Karpas-422 (cell line): Measurements from ENCODE around the gene CHST15. TPM values are rescaled to one million over a fixed set of nuclear protein-coding genes. Genes with fewer than 3 reads are reported as not detected.
A peak's percentile ranks its signal among the peaks of the same experiment; 100 is the strongest.
"Not testable (repeated sequence)": the region's sequence is repeated elsewhere in the genome, so short reads cannot be mapped to it uniquely, and the experiment has no call there.

Experiments used
- DNase-seq: peaks from one replicate; pipeline ENCODE4 v3.0.0-alpha.2; 2015
- H2AFZ ChIP-seq: fragments of 200-600 bp; sonication (generic); 2 replicates; pipeline ENCODE4 v1.6.1; 2014; ENCODE audit warnings: antibody characterized with exemption, low read length, mixed read lengths
- H3K27ac ChIP-seq: fragments of 200-600 bp; sonication (generic); 2 replicates; pipeline ENCODE4 v1.5.1; 2014; ENCODE audit warnings: mild to moderate bottlenecking, low read length, moderate library complexity
- H3K27me3 ChIP-seq: fragments of 200-600 bp; sonication (generic); 2 replicates; pipeline ENCODE4 v1.6.1; 2014; ENCODE audit warnings: low read length, mixed read lengths
- H3K36me3 ChIP-seq: fragments of 200-600 bp; sonication (generic); 2 replicates; pipeline ENCODE4 v1.6.1; 2014; ENCODE audit warnings: low read length, mixed read lengths; ENCODE audit not compliant: insufficient read depth
- H3K4me1 ChIP-seq: fragments of 200-600 bp; sonication (generic); 2 replicates; pipeline ENCODE4 v1.6.1; 2014; ENCODE audit warnings: mild to moderate bottlenecking, low read length, mixed read lengths
- H3K4me2 ChIP-seq: fragments of 200-600 bp; sonication (generic); 2 replicates; pipeline ENCODE4 v1.6.1; 2014; ENCODE audit warnings: low read length, low read depth, mild to moderate bottlenecking; ENCODE audit not compliant: poor library complexity, severe bottlenecking
- H3K4me3 ChIP-seq: fragments of 200-600 bp; sonication (generic); 2 replicates; pipeline ENCODE4 v1.5.1; 2014; ENCODE audit warnings: mild to moderate bottlenecking, antibody characterized with exemption, low read length, mixed read lengths
- H3K79me2 ChIP-seq: fragments of 200-600 bp; sonication (generic); 2 replicates; pipeline ENCODE4 v1.6.1; 2014; ENCODE audit warnings: mild to moderate bottlenecking, low read length, mixed read lengths
- H3K9ac ChIP-seq: fragments of 200-600 bp; sonication (generic); 2 replicates; pipeline ENCODE4 v1.6.0; 2014; ENCODE audit warnings: low read length
- H3K9me2 ChIP-seq: fragments of 200-600 bp; sonication (generic), shearing (Covaris generic); replicated peaks from 2 replicates; pipeline ENCODE4 v1.6.0; 2014; ENCODE audit warnings: mild to moderate bottlenecking, low read length, moderate library complexity; ENCODE audit not compliant: insufficient read depth
- H3K9me3 ChIP-seq: fragments of 300-700, 200-600 bp; sonication (generic); 2 replicates; pipeline ENCODE4 v1.6.1; 2014; ENCODE audit warnings: low read length, mixed read lengths
- H4K20me1 ChIP-seq: fragments of 200-600 bp; sonication (generic); 2 replicates; pipeline ENCODE4 v1.6.1; 2014; ENCODE audit warnings: mild to moderate bottlenecking, antibody characterized with exemption, low read length, low read depth; ENCODE audit not compliant: insufficient read depth
- total RNA-seq: library from RNA; depleted of rRNA; stranded (reverse); fragments of >200 nt; shearing (Covaris generic); gene quantifications from 2 replicates; pipeline ENCODE4 v1.2.3, GENCODE V29; 2014; ENCODE audit warnings: low replicate concordance

CHST15 gene
- total RNA-seq, 1 experiment from 2014 or later = not detected

DNA sequence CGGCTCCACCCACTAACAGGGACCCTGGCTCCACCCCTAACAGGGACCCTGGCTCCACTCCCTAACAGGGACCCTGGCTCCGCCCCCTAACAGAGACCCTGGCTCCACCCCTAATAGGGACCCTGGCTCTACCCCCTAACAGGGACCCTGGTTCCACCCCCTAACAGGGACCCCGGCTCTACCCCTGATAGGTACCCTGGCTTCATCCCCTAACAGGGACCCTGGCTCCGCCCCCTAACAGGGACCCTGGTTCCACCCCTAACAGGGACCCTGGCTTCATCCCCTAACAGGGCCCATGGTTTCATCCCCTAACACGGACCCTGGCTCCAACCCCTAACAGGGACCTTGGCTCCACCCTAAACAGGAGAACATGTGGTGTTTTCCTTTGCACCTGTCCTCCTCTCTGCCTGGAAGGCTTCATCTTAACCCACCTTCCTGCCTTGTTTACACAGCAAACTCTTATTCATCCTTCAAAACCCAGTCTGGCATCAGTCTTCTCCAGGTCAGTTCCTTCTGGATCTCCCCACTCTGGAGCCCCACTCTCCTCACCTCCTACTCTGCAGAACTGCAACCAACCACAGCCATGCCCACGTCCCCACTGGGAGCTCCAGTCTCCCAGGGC, 58.0 kb downstream of the CHST15 start:
- peak overlapping the region; percentile 60 for H3K4me2 ChIP-seq
- no peak overlapping the region for H3K27ac ChIP-seq
- no peaks in the 10 kb centered on the region for H3K79me2 ChIP-seq
- peak overlapping the region; percentile 73; the same call in 1 of the 2 replicates for H2AFZ ChIP-seq
- peak overlapping the region; percentile 35; the same call in 1 of the 2 replicates for H3K4me3 ChIP-seq
- H3K9ac ChIP-seq = 0 out of 2 replicates have a peak overlapping the region, but pooled peaks have one; percentile 16
- peak; percentile 43 for DNase-seq
- H3K9me3 ChIP-seq = no peaks in the 10 kb centered on the region
- peaks cover 12% of the 10 kb centered on the region for H3K4me1 ChIP-seq
- H3K36me3 ChIP-seq = no peaks in the 10 kb centered on the region
- H3K9me2 ChIP-seq = no peaks in the 10 kb centered on the region
- H3K27me3 ChIP-seq = no peaks in the 10 kb centered on the region
- no peaks in the 10 kb centered on the region for H4K20me1 ChIP-seq

DNA sequence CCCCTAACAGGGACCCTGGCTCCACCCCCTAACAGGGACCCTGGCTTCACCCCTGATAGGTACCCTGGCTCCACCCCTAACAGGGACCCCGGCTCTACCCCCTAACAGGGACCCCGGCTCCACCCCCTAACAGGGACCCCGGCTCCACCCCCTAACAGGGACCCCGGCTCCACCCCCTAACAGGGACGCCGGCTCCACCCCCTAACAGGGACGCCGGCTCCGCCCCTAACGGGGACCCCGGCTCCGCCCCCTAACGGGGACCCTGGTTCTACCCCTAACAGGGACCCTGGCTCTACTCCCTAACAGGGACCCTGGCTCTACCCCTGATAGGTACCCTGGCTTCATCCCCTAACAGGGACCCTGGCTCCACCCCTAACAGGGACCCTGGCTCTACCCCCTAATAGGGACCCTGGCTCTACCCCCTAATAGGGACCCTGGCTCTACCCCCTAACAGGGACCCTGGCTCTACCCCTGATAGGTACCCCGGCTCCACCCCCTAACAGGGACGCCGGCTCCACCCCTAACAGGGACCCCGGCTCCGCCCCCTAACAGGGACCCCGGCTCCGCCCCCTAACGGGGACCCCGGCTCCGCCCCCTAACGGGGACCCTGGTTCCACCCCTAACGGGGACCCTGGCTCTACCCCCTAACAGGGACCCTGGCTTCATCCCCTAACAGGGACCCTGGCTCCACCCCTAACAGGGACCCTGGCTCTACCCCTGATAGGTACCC, 58.7 kb downstream of the CHST15 start:
- not testable (repeated sequence) for H3K79me2 ChIP-seq, H3K9me3 ChIP-seq, H3K9ac ChIP-seq, H3K4me2 ChIP-seq, H2AFZ ChIP-seq, H3K36me3 ChIP-seq, H3K27ac ChIP-seq, DNase-seq, H3K4me3 ChIP-seq, H3K9me2 ChIP-seq, H3K27me3 ChIP-seq, H4K20me1 ChIP-seq
- H3K4me1 ChIP-seq = peaks cover 12% of the 10 kb centered on the region

DNA sequence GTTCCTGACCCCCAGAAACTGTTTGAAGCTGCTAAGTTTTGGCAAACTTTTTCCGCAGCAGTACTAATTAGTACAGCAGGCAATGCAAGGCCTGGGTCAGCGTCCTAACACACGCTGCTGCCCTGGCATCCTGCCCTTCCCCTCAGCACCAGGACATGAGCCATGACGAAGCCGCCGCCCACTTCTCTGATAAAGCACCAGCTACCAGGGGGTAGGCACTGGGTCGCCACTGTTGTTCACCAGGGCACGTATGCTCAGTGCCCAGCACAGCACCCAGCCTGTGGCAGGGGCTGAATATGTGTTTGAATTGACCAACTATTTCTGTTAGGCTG, 59.5 kb downstream of the CHST15 start:
- H3K79me2 ChIP-seq = no peaks in the 10 kb centered on the region
- no peak overlapping the region for H2AFZ ChIP-seq
- peaks cover 12% of the 10 kb centered on the region for H3K4me1 ChIP-seq
- no peak overlapping the region for H3K4me2 ChIP-seq
- H3K9me3 ChIP-seq = no peaks in the 10 kb centered on the region
- H3K4me3 ChIP-seq = no peak overlapping the region
- DNase-seq = no peak
- H3K27me3 ChIP-seq = no peaks in the 10 kb centered on the region
- no peak overlapping the region for H3K27ac ChIP-seq
- no peak overlapping the region for H3K9ac ChIP-seq
- H3K36me3 ChIP-seq = no peaks in the 10 kb centered on the region
- H4K20me1 ChIP-seq = no peaks in the 10 kb centered on the region
- H3K9me2 ChIP-seq = no peaks in the 10 kb centered on the region

DNA sequence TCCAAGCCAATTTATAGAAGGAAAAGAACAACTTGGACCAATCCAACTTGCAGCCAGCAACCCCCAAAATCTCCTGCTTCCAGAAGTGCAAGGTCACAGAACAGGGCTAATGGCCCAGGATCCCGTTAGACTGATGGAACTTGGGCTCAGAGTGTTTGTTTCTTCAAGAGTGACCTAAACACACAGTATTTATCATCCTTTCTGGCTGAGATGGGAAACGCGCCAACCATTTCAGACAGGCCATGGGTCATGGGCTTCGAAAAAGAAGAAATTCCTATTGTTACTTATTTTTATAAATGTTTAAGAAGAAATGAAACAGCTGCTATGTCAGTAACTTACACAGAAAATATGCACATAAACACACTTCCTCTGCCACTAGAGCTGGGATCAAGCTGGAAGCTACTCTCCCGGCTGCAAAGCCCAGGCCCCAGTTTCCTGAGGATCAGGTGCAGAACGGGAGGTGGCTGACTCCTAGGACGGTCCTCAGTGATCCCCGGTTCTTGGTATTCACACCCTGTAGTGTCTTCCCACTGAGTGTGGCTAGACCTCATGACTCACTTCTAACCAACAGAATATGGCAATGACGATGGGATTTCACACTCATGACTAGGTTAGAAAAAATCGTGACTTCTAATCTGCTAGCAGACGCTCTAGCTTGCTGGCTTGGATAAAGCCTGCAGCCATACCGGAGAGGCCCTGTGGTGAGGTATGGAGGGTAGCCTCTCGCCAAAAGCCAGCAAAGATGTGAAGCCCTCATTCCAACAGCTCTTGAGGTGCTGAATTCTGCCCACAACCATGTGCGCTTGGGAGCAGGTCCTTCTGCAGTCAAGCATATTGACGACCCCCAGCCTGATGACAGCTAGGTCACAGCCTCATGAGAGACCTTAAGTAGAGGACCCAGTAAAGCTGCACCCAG, 60.2 kb downstream of the CHST15 start:
- Histone ChIP-seq H3K27ac (no peak overlapping the region), H3K27me3 (no peaks in the 10 kb centered on the region), H3K79me2 (no peaks in the 10 kb centered on the region), H3K4me2 (no peak overlapping the region), H3K9me2 (no peaks in the 10 kb centered on the region), H3K4me1 (peaks cover 12% of the 10 kb centered on the region), H2AFZ (no peak overlapping the region), H3K9me3 (no peaks in the 10 kb centered on the region), H3K36me3 (no peaks in the 10 kb centered on the region), H4K20me1 (no peaks in the 10 kb centered on the region), H3K4me3 (no peak overlapping the region), H3K9ac (no peak overlapping the region)
- no peak for DNase-seq

DNA sequence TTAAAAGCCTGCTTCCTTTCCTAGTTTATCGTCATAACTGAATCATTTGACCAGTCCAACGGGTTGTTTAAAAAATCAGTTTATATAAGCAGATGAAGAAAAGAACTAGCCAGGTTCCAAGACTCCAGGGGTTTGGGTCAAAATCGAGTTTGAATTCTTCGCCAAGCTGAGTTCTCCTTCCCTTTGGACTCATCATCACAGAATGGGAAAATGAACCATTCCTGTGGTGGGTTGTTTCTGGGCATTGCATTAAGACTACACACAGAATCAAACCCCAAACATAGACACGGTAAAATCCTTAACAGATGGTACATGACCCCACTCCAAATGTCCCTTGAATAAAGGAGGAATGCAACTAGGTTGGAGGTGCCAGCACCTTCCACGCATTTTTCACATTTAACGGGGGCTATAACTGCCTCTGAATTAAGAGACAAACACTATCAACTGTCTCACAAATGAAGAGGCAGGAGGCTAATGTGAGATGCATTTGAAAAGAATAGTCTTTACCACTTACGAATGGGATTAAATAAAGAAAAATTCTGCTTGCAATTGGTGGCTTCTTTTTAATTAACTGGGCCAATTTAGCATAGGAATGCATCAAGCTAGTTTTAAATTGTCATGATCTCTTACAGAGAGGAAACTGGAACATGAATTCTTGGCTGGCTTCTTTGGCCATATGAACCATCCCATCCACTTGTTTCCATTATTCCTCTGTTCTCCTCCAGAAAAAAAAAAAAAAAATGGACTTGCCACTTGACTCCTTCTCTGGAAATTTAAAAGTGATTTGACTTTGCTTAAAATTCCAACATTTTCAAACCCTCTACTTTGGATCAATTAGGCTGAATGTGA, 61.1 kb downstream of the CHST15 start:
- H3K4me1 ChIP-seq = peaks cover 12% of the 10 kb centered on the region

DNA sequence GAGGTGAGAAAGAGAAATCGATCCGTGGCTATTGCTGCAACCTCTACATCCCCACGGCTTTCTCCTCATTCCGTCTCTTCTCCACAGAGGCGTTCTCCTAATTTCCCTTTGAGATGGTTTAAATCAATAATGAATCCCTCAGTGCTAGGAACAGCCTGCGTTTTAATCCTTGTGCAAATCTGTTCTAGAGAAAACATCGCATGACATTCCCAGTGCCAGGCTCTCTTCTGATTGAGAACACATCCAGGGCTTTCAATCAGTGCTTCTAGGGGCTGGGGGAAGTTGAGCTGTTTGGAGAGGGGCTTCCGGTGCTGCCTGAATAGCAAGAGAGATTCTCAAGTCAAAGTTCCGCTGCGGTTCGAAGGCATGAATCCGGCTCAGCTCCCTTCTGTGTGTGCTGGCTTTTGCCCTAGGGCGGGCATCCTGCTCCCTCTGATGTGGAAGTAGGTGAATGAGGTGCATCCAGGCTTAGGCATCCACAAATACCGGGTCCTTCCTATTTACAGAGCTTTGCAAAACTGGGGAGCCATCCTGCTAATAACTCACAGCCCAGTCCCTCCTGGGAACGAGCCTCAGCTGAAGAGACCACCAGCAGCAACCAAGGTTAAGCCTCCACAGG, 62.8 kb downstream of the CHST15 start:
- no peak overlapping the region for H3K9ac ChIP-seq
- no peak overlapping the region for H3K4me2 ChIP-seq
- no peak overlapping the region for H3K4me3 ChIP-seq
- H3K9me3 ChIP-seq = no peaks in the 10 kb centered on the region
- H3K36me3 ChIP-seq = no peaks in the 10 kb centered on the region
- H4K20me1 ChIP-seq = no peaks in the 10 kb centered on the region
- H3K27me3 ChIP-seq = no peaks in the 10 kb centered on the region
- H3K4me1 ChIP-seq = peaks cover 4% of the 10 kb centered on the region
- no peak overlapping the region for H2AFZ ChIP-seq
- H3K27ac ChIP-seq = no peak overlapping the region
- no peaks in the 10 kb centered on the region for H3K9me2 ChIP-seq
- no peaks in the 10 kb centered on the region for H3K79me2 ChIP-seq
- no peak for DNase-seq

More for the DNA sequence above, 61.1 kb downstream of the CHST15 start:
- H3K36me3 ChIP-seq = no peaks in the 10 kb centered on the region
- H3K27me3 ChIP-seq = no peaks in the 10 kb centered on the region
- H3K4me3 ChIP-seq = no peak overlapping the region
- H3K9me2 ChIP-seq = no peaks in the 10 kb centered on the region
- H4K20me1 ChIP-seq = no peaks in the 10 kb centered on the region
- H3K9ac ChIP-seq = no peak overlapping the region
- no peak overlapping the region for H2AFZ ChIP-seq
- no peak for DNase-seq
- H3K9me3 ChIP-seq = no peaks in the 10 kb centered on the region
- H3K27ac ChIP-seq = no peak overlapping the region
- H3K4me2 ChIP-seq = no peak overlapping the region
- H3K79me2 ChIP-seq = no peaks in the 10 kb centered on the region

DNA sequence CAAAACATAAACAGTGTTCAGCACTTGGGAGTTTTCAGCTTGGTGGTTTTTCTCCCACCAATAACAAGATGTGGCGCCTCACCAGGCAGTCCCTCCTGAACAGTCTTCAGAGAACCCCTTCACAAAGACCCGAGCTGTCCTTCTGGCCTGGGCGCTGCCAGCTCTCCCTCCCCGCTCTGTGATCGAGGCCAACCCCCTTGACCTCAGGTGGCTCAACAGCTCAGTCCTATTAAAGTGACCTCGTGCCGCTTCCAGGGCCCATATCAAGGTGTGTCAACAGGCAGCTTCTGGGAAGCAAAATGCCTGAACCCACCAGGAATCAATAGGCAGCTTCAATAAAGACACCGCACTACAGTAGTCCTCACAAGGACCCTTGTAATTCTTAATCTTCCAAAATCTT, 63.3 kb downstream of the CHST15 start:
- Histone ChIP-seq H3K4me2 (no peak overlapping the region), H4K20me1 (no peaks in the 10 kb centered on the region), H3K9ac (no peak overlapping the region), H3K4me3 (no peak overlapping the region), H2AFZ (no peak overlapping the region), H3K9me2 (no peaks in the 10 kb centered on the region), H3K4me1 (no peaks in the 10 kb centered on the region), H3K79me2 (no peaks in the 10 kb centered on the region), H3K27me3 (no peaks in the 10 kb centered on the region), H3K9me3 (no peaks in the 10 kb centered on the region), H3K36me3 (no peaks in the 10 kb centered on the region), H3K27ac (no peak overlapping the region)
- DNase-seq = no peak
